Measurements from ENCODE around the gene ERBB3. TPM values are rescaled to one million over a fixed set of nuclear protein-coding genes. Genes with fewer than 3 reads are reported as not detected.
A peak's percentile ranks its signal among the peaks of the same experiment; 100 is the strongest.

ERBB3 gene
- total RNA-seq, 1 experiment from 2014 or later: 64.3 TPM

- TF ChIP-seq, protein P1, sequence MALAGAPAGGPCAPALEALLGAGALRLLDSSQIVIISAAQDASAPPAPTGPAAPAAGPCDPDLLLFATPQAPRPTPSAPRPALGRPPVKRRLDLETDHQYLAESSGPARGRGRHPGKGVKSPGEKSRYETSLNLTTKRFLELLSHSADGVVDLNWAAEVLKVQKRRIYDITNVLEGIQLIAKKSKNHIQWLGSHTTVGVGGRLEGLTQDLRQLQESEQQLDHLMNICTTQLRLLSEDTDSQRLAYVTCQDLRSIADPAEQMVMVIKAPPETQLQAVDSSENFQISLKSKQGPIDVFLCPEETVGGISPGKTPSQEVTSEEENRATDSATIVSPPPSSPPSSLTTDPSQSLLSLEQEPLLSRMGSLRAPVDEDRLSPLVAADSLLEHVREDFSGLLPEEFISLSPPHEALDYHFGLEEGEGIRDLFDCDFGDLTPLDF (CRISPR knock-in tag; IDR thresholded peaks at IDR 0.05): no peak
- TF ChIP-seq ZMAT4 (CRISPR knock-in tag; IDR thresholded peaks at IDR 0.05) (no peak), PRRX2 (CRISPR knock-in tag; IDR thresholded peaks at IDR 0.05) (no peak), ATF2 (CRISPR knock-in tag; IDR thresholded peaks at IDR 0.05; ENCODE audit: borderline replicate concordance, low read depth) (no peak), ZNF219 (CRISPR knock-in tag; IDR thresholded peaks at IDR 0.05; ENCODE audit: borderline replicate concordance) (no peak), SMAD4 (CRISPR knock-in tag; IDR thresholded peaks at IDR 0.05) (no peak), ZNF512 (CRISPR knock-in tag; IDR thresholded peaks at IDR 0.05; ENCODE audit: borderline replicate concordance) (no peak), OVOL2 (CRISPR knock-in tag; IDR thresholded peaks at IDR 0.05; ENCODE audit: borderline replicate concordance) (no peak), E2F4 (CRISPR knock-in tag; IDR thresholded peaks at IDR 0.05; ENCODE audit: borderline replicate concordance, low read depth) (no peak; the same call in 1 of the 2 replicates), CREB1 (CRISPR knock-in tag; IDR thresholded peaks at IDR 0.05) (no peak; the same call in 1 of the 2 replicates), ZNF263 (CRISPR knock-in tag; IDR thresholded peaks at IDR 0.05; ENCODE audit: low read depth) (no peak), ZNF671 (CRISPR knock-in tag; IDR thresholded peaks at IDR 0.05) (no peak), CREM (CRISPR knock-in tag; IDR thresholded peaks at IDR 0.05) (peak; percentile 61; the same call in 1 of the 2 replicates), ZNF317 (CRISPR knock-in tag; IDR thresholded peaks at IDR 0.05; ENCODE audit: borderline replicate concordance, low read depth) (no peak), GRHL2 (CRISPR knock-in tag; IDR thresholded peaks at IDR 0.05; ENCODE audit: insufficient replicate concordance, severe bottlenecking) (no peak), GABPB1 (CRISPR knock-in tag; IDR thresholded peaks at IDR 0.05) (peak; percentile 40; the same call in 1 of the 2 replicates), ESRRA (CRISPR knock-in tag; IDR thresholded peaks at IDR 0.05; ENCODE audit: borderline replicate concordance) (0 out of 2 replicates have a peak, but pooled peaks have one; percentile 14), ELF4 (CRISPR knock-in tag; IDR thresholded peaks at IDR 0.05; ENCODE audit: low read depth) (no peak), NFYB (CRISPR knock-in tag; conservative IDR thresholded peaks at IDR 0.05; ENCODE audit: low read depth) (no peak), PREB (CRISPR knock-in tag; IDR thresholded peaks at IDR 0.05; ENCODE audit: borderline replicate concordance) (no peak)
- TF ChIP-seq, protein P2, sequence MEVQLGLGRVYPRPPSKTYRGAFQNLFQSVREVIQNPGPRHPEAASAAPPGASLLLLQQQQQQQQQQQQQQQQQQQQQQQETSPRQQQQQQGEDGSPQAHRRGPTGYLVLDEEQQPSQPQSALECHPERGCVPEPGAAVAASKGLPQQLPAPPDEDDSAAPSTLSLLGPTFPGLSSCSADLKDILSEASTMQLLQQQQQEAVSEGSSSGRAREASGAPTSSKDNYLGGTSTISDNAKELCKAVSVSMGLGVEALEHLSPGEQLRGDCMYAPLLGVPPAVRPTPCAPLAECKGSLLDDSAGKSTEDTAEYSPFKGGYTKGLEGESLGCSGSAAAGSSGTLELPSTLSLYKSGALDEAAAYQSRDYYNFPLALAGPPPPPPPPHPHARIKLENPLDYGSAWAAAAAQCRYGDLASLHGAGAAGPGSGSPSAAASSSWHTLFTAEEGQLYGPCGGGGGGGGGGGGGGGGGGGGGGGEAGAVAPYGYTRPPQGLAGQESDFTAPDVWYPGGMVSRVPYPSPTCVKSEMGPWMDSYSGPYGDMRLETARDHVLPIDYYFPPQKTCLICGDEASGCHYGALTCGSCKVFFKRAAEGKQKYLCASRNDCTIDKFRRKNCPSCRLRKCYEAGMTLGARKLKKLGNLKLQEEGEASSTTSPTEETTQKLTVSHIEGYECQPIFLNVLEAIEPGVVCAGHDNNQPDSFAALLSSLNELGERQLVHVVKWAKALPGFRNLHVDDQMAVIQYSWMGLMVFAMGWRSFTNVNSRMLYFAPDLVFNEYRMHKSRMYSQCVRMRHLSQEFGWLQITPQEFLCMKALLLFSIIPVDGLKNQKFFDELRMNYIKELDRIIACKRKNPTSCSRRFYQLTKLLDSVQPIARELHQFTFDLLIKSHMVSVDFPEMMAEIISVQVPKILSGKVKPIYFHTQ (CRISPR knock-in tag; IDR thresholded peaks at IDR 0.05): no peak
- TF ChIP-seq, protein P3, sequence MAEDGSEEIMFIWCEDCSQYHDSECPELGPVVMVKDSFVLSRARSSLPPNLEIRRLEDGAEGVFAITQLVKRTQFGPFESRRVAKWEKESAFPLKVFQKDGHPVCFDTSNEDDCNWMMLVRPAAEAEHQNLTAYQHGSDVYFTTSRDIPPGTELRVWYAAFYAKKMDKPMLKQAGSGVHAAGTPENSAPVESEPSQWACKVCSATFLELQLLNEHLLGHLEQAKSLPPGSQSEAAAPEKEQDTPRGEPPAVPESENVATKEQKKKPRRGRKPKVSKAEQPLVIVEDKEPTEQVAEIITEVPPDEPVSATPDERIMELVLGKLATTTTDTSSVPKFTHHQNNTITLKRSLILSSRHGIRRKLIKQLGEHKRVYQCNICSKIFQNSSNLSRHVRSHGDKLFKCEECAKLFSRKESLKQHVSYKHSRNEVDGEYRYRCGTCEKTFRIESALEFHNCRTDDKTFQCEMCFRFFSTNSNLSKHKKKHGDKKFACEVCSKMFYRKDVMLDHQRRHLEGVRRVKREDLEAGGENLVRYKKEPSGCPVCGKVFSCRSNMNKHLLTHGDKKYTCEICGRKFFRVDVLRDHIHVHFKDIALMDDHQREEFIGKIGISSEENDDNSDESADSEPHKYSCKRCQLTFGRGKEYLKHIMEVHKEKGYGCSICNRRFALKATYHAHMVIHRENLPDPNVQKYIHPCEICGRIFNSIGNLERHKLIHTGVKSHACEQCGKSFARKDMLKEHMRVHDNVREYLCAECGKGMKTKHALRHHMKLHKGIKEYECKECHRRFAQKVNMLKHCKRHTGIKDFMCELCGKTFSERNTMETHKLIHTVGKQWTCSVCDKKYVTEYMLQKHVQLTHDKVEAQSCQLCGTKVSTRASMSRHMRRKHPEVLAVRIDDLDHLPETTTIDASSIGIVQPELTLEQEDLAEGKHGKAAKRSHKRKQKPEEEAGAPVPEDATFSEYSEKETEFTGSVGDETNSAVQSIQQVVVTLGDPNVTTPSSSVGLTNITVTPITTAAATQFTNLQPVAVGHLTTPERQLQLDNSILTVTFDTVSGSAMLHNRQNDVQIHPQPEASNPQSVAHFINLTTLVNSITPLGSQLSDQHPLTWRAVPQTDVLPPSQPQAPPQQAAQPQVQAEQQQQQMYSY (CRISPR knock-in tag; IDR thresholded peaks at IDR 0.05): peak; percentile 73
- TF ChIP-seq, protein P4, sequence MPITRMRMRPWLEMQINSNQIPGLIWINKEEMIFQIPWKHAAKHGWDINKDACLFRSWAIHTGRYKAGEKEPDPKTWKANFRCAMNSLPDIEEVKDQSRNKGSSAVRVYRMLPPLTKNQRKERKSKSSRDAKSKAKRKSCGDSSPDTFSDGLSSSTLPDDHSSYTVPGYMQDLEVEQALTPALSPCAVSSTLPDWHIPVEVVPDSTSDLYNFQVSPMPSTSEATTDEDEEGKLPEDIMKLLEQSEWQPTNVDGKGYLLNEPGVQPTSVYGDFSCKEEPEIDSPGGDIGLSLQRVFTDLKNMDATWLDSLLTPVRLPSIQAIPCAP (CRISPR knock-in tag; IDR thresholded peaks at IDR 0.05): no peak
Observed at GRCh38 chr12:56079723-56080555, at the start of gene ERBB3 (continued).
